ENCODE data around the gene TAF11L4.
"Not testable (repeated sequence)": the region's sequence is repeated elsewhere in the genome, so short reads cannot be mapped to it uniquely, and the experiment has no call there.

TAF11L4 gene

DNA sequence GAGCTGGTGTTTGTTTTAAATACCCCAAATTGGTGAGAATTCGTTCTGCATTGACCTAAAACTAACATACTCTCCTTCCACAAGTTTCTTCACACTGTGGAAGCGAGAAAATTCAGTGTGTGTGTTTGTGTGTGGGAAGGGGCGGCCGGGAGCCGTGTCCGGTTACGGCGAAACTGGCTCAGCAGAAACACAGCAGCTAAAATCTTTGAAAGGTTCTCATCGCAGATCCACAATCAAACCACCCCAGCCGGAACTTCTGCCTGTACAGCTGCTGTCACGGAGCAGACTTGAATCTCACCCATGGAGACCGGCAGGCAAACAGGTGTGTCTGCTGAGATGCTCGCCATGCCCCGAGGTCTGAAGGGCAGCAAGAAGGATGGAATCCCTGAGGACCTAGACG, at the start of gene TAF11L4:
Gene TAF11L4, plus strand, starts transcription at position 301 of the 400 bp plus-strand sequence.
- H3K27ac ChIP-seq: not testable (repeated sequence)

DNA sequence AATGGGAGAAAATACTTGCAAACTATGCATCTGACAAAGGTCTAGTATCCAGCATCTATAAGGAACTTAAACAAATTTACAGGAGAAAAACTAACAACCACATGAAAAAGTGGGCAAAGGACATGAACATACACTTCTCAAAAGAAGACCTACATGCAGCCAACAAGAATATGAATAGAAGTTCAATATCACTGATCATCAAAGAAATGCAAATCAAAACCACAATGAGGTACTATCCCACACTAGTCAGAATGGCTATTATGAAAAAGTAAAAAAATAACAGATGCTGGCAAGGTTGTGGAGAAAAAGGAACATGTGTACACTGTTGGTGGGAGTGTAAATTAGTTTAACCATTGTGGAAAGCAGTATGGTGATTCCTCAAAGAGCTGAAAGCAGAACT, 46.5 kb upstream of the TAF11L4 start:
- not testable (repeated sequence) for H3K27ac ChIP-seq

DNA sequence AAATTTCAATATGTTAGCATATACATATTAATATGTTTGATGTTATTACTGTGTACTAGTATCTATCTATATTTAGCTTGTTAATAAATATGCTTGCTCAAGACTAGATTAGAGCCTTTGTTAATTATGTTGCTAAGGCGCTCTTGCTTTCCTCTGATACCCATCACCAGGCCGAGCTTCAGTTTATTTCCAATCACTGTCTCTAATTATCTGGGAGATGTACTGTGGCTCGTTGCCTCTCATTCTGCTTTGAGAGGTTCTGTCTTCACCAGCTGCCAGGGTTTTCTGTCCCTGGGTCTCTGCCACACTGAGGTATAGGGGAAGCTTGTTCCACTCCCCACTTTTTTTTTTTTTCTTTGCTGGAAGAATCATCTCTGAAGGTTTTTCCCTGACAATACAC, 44.6 kb upstream of the TAF11L4 start:
- TF ChIP-seq ZFX (IDR thresholded peaks at IDR 0.05): no peak
- TF ChIP-seq, protein P1, sequence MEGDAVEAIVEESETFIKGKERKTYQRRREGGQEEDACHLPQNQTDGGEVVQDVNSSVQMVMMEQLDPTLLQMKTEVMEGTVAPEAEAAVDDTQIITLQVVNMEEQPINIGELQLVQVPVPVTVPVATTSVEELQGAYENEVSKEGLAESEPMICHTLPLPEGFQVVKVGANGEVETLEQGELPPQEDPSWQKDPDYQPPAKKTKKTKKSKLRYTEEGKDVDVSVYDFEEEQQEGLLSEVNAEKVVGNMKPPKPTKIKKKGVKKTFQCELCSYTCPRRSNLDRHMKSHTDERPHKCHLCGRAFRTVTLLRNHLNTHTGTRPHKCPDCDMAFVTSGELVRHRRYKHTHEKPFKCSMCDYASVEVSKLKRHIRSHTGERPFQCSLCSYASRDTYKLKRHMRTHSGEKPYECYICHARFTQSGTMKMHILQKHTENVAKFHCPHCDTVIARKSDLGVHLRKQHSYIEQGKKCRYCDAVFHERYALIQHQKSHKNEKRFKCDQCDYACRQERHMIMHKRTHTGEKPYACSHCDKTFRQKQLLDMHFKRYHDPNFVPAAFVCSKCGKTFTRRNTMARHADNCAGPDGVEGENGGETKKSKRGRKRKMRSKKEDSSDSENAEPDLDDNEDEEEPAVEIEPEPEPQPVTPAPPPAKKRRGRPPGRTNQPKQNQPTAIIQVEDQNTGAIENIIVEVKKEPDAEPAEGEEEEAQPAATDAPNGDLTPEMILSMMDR (conservative IDR thresholded peaks at IDR 0.05): no peak
- H3K27ac ChIP-seq: no peak overlapping the region

DNA sequence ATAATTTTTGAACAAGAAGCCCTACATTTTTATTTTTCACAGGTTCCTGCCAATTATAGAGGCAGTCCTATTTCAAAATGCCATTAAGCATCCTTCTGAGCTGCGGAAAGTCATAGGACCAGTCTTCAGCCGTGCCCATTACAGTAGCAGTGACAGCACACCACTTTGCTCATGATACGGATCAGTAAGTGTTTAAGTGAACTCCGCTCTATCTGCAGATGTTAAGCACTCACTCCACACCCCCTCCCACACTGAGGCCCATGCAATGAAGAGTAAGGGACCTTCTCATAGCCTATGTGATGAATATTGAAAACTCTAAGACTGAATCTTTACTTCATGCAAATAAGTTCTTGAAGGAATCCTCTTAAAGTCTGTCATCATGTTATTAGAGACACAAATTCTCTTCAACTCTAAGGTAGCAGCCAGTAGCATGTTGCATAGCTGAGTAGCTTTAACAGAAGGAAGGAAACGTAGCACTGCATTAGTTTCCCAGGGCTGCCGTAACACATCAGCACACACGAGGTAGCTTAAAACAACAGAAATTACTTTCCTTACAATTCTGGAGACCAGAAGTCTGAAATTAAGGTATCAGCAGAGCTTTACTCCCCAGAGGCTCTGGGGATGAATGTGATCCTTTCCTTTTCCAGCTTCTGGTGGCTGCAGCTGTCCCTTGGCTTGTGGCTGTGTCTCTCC, 43.9 kb upstream of the TAF11L4 start:
- H3K27ac ChIP-seq: no peak overlapping the region
- TF ChIP-seq, protein P1 (conservative IDR thresholded peaks at IDR 0.05): no peak
- no peak for TF ChIP-seq ZFX (IDR thresholded peaks at IDR 0.05)

DNA sequence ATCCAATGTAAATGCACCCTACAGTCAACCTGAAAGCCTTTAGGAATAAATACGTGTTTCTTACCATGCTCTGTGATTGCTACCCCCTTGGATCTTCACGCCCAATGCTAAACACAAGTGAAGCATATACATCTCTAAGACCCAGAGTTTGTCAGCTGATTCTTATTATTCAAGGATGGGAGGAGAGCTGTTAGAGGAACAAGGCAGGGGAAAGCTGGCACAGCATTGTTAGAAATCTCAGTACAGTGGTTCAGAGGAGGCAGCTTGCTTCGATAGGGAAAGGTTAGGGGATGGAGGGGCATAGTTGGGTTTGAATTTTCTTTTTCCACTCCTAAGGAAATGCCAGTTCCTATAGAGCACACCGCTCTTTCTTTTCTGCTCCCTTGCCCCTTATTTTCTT, 40.2 kb upstream of the TAF11L4 start:
- TF ChIP-seq, protein P1 (conservative IDR thresholded peaks at IDR 0.05): no peak
- TF ChIP-seq ZFX (IDR thresholded peaks at IDR 0.05): no peak
- H3K27ac ChIP-seq: no peak overlapping the region

DNA sequence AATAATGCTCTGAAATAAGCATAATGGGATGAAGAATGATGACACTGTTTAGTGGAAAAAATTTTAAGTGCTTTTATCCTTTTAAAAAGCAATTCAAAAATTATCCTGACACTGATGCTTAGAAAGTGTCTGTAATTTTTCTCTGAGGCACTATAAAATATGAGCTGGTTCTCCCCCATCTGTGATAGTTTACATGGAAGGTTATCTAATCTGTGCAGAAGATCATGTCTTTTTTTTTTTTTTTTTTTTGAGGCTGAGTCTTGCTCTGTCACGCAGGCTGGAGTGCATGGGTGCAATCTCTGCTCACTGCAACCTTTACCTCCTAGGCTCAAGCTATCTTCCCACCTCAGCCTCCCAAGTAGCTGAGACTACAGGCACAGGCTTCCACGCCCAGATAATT, 38.8 kb upstream of the TAF11L4 start:
- TF ChIP-seq, protein P1 (conservative IDR thresholded peaks at IDR 0.05): no peak
- TF ChIP-seq ZFX (IDR thresholded peaks at IDR 0.05): no peak

DNA sequence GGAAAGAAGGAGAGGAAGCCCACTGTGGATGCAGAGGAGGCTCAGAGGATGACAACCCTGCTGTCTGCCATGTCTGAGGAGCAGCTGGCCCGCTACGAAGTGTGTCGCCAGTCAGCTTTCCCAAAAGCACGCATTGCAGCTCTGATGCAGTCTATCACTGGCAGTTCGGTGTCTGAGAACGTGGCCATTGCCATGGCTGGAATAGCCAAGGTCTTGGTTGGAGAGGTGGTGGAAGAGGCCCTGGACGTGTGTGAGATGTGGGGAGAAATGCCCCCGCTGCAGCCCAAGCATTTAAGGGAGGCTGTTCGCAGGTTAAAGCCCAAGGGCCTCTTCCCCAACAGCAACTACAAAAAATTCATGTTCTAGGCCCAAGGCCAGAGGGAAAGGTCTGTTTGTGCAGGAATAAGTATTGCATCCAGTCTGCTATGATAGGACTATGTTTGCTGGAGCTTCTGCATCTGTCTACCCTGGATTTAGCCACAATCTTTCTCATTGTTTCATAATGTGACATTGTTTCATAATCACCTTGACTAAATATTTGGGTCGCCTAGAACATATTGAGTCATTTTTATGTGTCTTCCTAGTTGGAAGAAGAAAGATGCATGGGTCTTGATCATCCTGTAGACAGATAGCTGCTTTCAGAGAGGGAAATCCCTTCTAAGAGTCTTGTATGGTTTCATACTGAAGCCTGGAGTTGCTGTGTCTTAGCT, 35.0 kb upstream of the TAF11L4 start:
- not testable (repeated sequence) for H3K27ac ChIP-seq

More for the DNA sequence above, 38.8 kb upstream of the TAF11L4 start:
- no peak overlapping the region for H3K27ac ChIP-seq

DNA sequence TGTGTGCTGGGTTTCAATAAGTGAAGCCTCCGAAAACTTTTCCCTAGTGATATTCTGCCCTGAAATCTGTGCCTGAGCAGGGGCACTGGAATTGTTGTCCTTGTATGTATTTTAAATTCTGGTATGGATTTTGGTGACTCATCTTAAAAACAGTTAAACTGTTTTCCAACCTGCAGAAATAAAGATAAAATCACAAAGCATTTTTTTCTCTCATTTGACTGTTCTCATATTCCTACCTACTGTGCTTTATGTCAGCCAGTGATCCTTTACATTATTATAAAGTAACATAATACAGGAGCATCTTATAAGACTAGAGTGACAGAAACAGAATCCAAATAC, 34.5 kb upstream of the TAF11L4 start:
- no peak for TF ChIP-seq ZFX (IDR thresholded peaks at IDR 0.05)
- no peak overlapping the region for H3K27ac ChIP-seq

DNA sequence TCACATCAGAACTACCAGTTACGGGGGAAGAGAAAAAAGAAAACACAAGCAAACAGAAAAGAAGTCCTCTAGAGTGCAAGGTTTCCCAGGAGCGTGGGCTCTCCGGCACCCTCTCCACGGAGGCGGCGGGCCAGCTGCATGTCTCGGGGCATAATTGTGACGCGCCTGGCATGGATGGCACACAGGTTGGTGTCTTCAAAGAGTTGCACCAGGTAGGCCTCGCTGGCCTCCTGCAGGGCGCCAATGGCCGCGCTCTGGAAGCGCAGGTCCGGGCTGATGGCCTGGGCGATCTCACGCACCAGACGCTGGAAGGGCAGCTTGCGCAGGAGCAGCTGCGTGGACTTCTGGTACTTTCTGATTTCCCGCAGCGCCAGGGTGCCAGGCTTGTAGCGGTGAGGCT, 30.3 kb upstream of the TAF11L4 start:
- H3K27ac ChIP-seq: not testable (repeated sequence)

DNA sequence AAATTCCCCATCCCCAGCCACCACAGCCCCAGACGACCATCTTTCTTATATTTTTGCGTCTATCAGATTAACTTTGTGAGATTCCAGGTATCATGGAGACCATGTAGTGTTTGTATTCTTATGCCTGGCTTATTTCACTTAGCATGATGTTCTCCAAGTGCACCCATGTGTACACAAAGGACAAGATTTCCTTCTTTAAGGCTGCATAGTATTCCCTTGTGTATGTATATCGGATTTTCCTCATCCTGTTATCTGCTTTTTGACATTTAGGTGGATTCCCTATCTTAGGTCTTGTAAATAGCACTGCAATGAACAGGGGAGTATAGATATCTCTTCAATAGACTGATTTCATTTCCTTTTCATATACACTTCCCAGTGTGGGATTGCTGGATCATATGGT, 28.8 kb upstream of the TAF11L4 start:
- TF ChIP-seq, protein P1 (conservative IDR thresholded peaks at IDR 0.05): no peak
- no peak for TF ChIP-seq ZFX (IDR thresholded peaks at IDR 0.05)
- no peak overlapping the region for H3K27ac ChIP-seq
